Hepatic stellate cell (primary cell): Measurements from ENCODE around the gene ACAD8.
"Not testable (repeated sequence)": the region's sequence is repeated elsewhere in the genome, so short reads cannot be mapped to it uniquely, and the experiment has no call there.

Experiments
- DNase-seq: peaks from one replicate; pipeline ENCODE4 v3.0.0; 2011; ENCODE audit warnings: low spot score

The ACAD8 gene

GRCh38 chr11:134240592-134240991, 12.8 kb upstream of the ACAD8 start:
- DNase-seq = no peak

- no peak for DNase-seq
These were observed 11.0 kb upstream of the ACAD8 start for GRCh38 chr11:134242376-134242775.

- no peak for DNase-seq
These were observed 9.5 kb upstream of the ACAD8 start for GRCh38 chr11:134243913-134244312.

GRCh38 chr11:134244593-134244992, 8.8 kb upstream of the ACAD8 start:
- DNase-seq = peak; percentile 50

- no peak for DNase-seq
These were observed 7.9 kb upstream of the ACAD8 start for GRCh38 chr11:134245434-134245833.

GRCh38 chr11:134246100-134246499, 7.3 kb upstream of the ACAD8 start:
- DNase-seq = no peak

GRCh38 chr11:134246678-134247077, 6.7 kb upstream of the ACAD8 start:
- no peak for DNase-seq

- DNase-seq = no peak
These were observed 4.4 kb upstream of the ACAD8 start for GRCh38 chr11:134248910-134249480.

GRCh38 chr11:134250246-134250645, 3.1 kb upstream of the ACAD8 start:
- DNase-seq = no peak

- DNase-seq = no peak
These were observed 2.7 kb upstream of the ACAD8 start for GRCh38 chr11:134250675-134251074.

GRCh38 chr11:134252346-134253187, 801 bp upstream of the ACAD8 start:
- DNase-seq = peak; percentile 44

GRCh38 chr11:134254433-134255183, 1.2 kb downstream of the ACAD8 start:
- DNase-seq = no peak

GRCh38 chr11:134255184-134255561, 1.8 kb downstream of the ACAD8 start:
- DNase-seq = not testable (repeated sequence)

GRCh38 chr11:134257101-134257500, 3.7 kb downstream of the ACAD8 start:
- no peak for DNase-seq

GRCh38 chr11:134258577-134258976, 5.2 kb downstream of the ACAD8 start:
- DNase-seq = no peak

GRCh38 chr11:134260503-134260902, 7.1 kb downstream of the ACAD8 start:
- no peak for DNase-seq

GRCh38 chr11:134260983-134261382, 7.6 kb downstream of the ACAD8 start:
- no peak for DNase-seq

- DNase-seq = peak; percentile 46
These were observed 8.5 kb downstream of the ACAD8 start for GRCh38 chr11:134261626-134262488.

- DNase-seq = no peak
These were observed 11.8 kb downstream of the ACAD8 start for GRCh38 chr11:134264966-134265764.

- DNase-seq = no peak
These were observed 13.1 kb downstream of the ACAD8 start for GRCh38 chr11:134266440-134266839.

- DNase-seq = peak; percentile 68
These were observed 13.5 kb downstream of the ACAD8 start for GRCh38 chr11:134266841-134267251.
